ENCODE data around the gene SORCS2. TPM values are rescaled to one million over a fixed set of nuclear protein-coding genes. Genes with fewer than 3 reads are reported as not detected.

Gene SORCS2
- total RNA-seq, 2 experiments from 2014 or later: not detected

GRCh38 chr4:7498446-7499200 lies 306.3 kb downstream of the SORCS2 start:
- Mint-ChIP-seq H3K9me3 (ENCODE audit: insufficient read depth) (no peaks in the 10 kb centered on the region), H3K4me3 (no peak overlapping the region), H3K27ac (no peak overlapping the region), H3K4me1 (ENCODE audit: low read depth) (no peaks in the 10 kb centered on the region), H3K27me3 (ENCODE audit: low read depth) (no peaks in the 10 kb centered on the region), H3K36me3 (ENCODE audit: low read depth) (no peaks in the 10 kb centered on the region)
- no peak for ATAC-seq
- no peak for DNase-seq
- POLR2A ChIA-PET: no interaction called here
- CTCF ChIA-PET: no interaction called here

GRCh38 chr4:7499661-7500060 lies 307.3 kb downstream of the SORCS2 start:
- Mint-ChIP-seq H3K4me3 (no peak overlapping the region), H3K27me3 (ENCODE audit: low read depth) (no peaks in the 10 kb centered on the region), H3K4me1 (ENCODE audit: low read depth) (no peaks in the 10 kb centered on the region), H3K36me3 (ENCODE audit: low read depth) (no peaks in the 10 kb centered on the region), H3K9me3 (ENCODE audit: insufficient read depth) (no peaks in the 10 kb centered on the region), H3K27ac (no peak overlapping the region)
- no peak for DNase-seq
- CTCF ChIA-PET: no interaction called here
- no peak for ATAC-seq
- POLR2A ChIA-PET: no interaction called here

- Mint-ChIP-seq H3K4me3 (no peak overlapping the region), H3K27ac (no peak overlapping the region), H3K9me3 (ENCODE audit: insufficient read depth) (no peaks in the 10 kb centered on the region), H3K36me3 (ENCODE audit: low read depth) (no peaks in the 10 kb centered on the region), H3K27me3 (ENCODE audit: low read depth) (no peaks in the 10 kb centered on the region), H3K4me1 (ENCODE audit: low read depth) (no peaks in the 10 kb centered on the region)
- CTCF ChIA-PET: no interaction called here
- POLR2A ChIA-PET: no interaction called here
- DNase-seq (no peak), ATAC-seq (no peak)
Measured at GRCh38 chr4:7500404-7500803, 308.1 kb downstream of the SORCS2 start.

GRCh38 chr4:7501314-7501713 lies 309.0 kb downstream of the SORCS2 start:
- Mint-ChIP-seq H3K36me3 (ENCODE audit: low read depth) (no peaks in the 10 kb centered on the region), H3K4me3 (no peak overlapping the region), H3K27ac (no peak overlapping the region), H3K9me3 (ENCODE audit: insufficient read depth) (no peaks in the 10 kb centered on the region), H3K27me3 (ENCODE audit: low read depth) (no peaks in the 10 kb centered on the region), H3K4me1 (ENCODE audit: low read depth) (no peaks in the 10 kb centered on the region)
- CTCF ChIA-PET: no interaction called here
- DNase-seq (no peak), ATAC-seq (no peak)
- POLR2A ChIA-PET: no interaction called here

- no peaks in the 10 kb centered on the region for H3K9me3 Mint-ChIP-seq (ENCODE audit: insufficient read depth)
- H3K4me1 Mint-ChIP-seq (ENCODE audit: low read depth): no peaks in the 10 kb centered on the region
- H3K36me3 Mint-ChIP-seq (ENCODE audit: low read depth): no peaks in the 10 kb centered on the region
- H3K27ac Mint-ChIP-seq: no peak overlapping the region
- ChIA-PET POLR2A (no interaction called here), CTCF (no interaction called here)
- no peak overlapping the region for H3K4me3 Mint-ChIP-seq
- ATAC-seq (no peak), DNase-seq (no peak)
- H3K27me3 Mint-ChIP-seq (ENCODE audit: low read depth): peaks cover 3% of the 10 kb centered on the region
Measured at GRCh38 chr4:7501873-7502272, 309.5 kb downstream of the SORCS2 start.

GRCh38 chr4:7503559-7504249 lies 311.4 kb downstream of the SORCS2 start:
- ATAC-seq (no peak), DNase-seq (no peak)
- POLR2A ChIA-PET: no interaction called here
- CTCF ChIA-PET: no interaction called here
- H3K27ac Mint-ChIP-seq: no peak overlapping the region
- H3K9me3 Mint-ChIP-seq (ENCODE audit: insufficient read depth): no peaks in the 10 kb centered on the region
- peaks cover 10% of the 10 kb centered on the region for H3K4me1 Mint-ChIP-seq (ENCODE audit: low read depth)
- no peaks in the 10 kb centered on the region for H3K36me3 Mint-ChIP-seq (ENCODE audit: low read depth)
- H3K4me3 Mint-ChIP-seq: no peak overlapping the region
- H3K27me3 Mint-ChIP-seq (ENCODE audit: low read depth): peaks cover 3% of the 10 kb centered on the region

GRCh38 chr4:7505116-7505900 lies 313.0 kb downstream of the SORCS2 start:
- DNase-seq (no peak), ATAC-seq (no peak)
- H3K4me1 Mint-ChIP-seq (ENCODE audit: low read depth): peaks cover 12% of the 10 kb centered on the region
- H3K27ac Mint-ChIP-seq: no peak overlapping the region
- H3K9me3 Mint-ChIP-seq (ENCODE audit: insufficient read depth): no peaks in the 10 kb centered on the region
- no peaks in the 10 kb centered on the region for H3K36me3 Mint-ChIP-seq (ENCODE audit: low read depth)
- peaks cover 3% of the 10 kb centered on the region for H3K27me3 Mint-ChIP-seq (ENCODE audit: low read depth)
- CTCF ChIA-PET: no interaction called here
- POLR2A ChIA-PET: interaction anchor here (0.6 kb wide), 1 partner anchor 15 kb away, joined by 3 read pairs; no protein-coding TSS in a partner anchor
- no peak overlapping the region for H3K4me3 Mint-ChIP-seq

GRCh38 chr4:7506119-7506518 lies 313.8 kb downstream of the SORCS2 start:
- H3K4me1 Mint-ChIP-seq (ENCODE audit: low read depth): peaks cover 12% of the 10 kb centered on the region
- ATAC-seq: no peak
- H3K36me3 Mint-ChIP-seq (ENCODE audit: low read depth): no peaks in the 10 kb centered on the region
- CTCF ChIA-PET: no interaction called here
- no peak for DNase-seq
- no peak overlapping the region for H3K27ac Mint-ChIP-seq
- peaks cover 6% of the 10 kb centered on the region for H3K27me3 Mint-ChIP-seq (ENCODE audit: low read depth)
- no peak overlapping the region for H3K4me3 Mint-ChIP-seq
- H3K9me3 Mint-ChIP-seq (ENCODE audit: insufficient read depth): no peaks in the 10 kb centered on the region
- POLR2A ChIA-PET: no interaction called here

GRCh38 chr4:7506572-7506971 lies 314.2 kb downstream of the SORCS2 start:
- H3K4me1 Mint-ChIP-seq (ENCODE audit: low read depth): peaks cover 12% of the 10 kb centered on the region
- H3K36me3 Mint-ChIP-seq (ENCODE audit: low read depth): no peaks in the 10 kb centered on the region
- DNase-seq (no peak), ATAC-seq (no peak)
- H3K27ac Mint-ChIP-seq: no peak overlapping the region
- no peaks in the 10 kb centered on the region for H3K9me3 Mint-ChIP-seq (ENCODE audit: insufficient read depth)
- ChIA-PET CTCF (no interaction called here), POLR2A (no interaction called here)
- no peak overlapping the region for H3K4me3 Mint-ChIP-seq
- peaks cover 7% of the 10 kb centered on the region for H3K27me3 Mint-ChIP-seq (ENCODE audit: low read depth)

- Mint-ChIP-seq H3K27ac (no peak overlapping the region), H3K4me1 (ENCODE audit: low read depth) (peaks cover 12% of the 10 kb centered on the region), H3K9me3 (ENCODE audit: insufficient read depth) (no peaks in the 10 kb centered on the region), H3K36me3 (ENCODE audit: low read depth) (no peaks in the 10 kb centered on the region), H3K4me3 (no peak overlapping the region), H3K27me3 (ENCODE audit: low read depth) (peaks cover 7% of the 10 kb centered on the region)
- ATAC-seq (no peak), DNase-seq (no peak)
- ChIA-PET POLR2A (no interaction called here), CTCF (no interaction called here)
Measured at GRCh38 chr4:7507381-7507780, 315.0 kb downstream of the SORCS2 start.

GRCh38 chr4:7510066-7510465 lies 317.7 kb downstream of the SORCS2 start:
- ChIA-PET POLR2A (no interaction called here), CTCF (no interaction called here)
- H3K4me1 Mint-ChIP-seq (ENCODE audit: low read depth): peaks cover 12% of the 10 kb centered on the region

GRCh38 chr4:7510538-7510937 lies 318.2 kb downstream of the SORCS2 start:
- CTCF ChIA-PET: no interaction called here
- no peak overlapping the region for H3K4me3 Mint-ChIP-seq
- POLR2A ChIA-PET: no interaction called here
- peaks cover 12% of the 10 kb centered on the region for H3K4me1 Mint-ChIP-seq (ENCODE audit: low read depth)
- no peaks in the 10 kb centered on the region for H3K9me3 Mint-ChIP-seq (ENCODE audit: insufficient read depth)
- H3K36me3 Mint-ChIP-seq (ENCODE audit: low read depth): no peaks in the 10 kb centered on the region
- H3K27me3 Mint-ChIP-seq (ENCODE audit: low read depth): peaks cover 9% of the 10 kb centered on the region
- ATAC-seq: no peak
- H3K27ac Mint-ChIP-seq: no peak overlapping the region
- no peak for DNase-seq

More at GRCh38 chr4:7510066-7510465, 317.7 kb downstream of the SORCS2 start:
- ATAC-seq: no peak
- Mint-ChIP-seq H3K9me3 (ENCODE audit: insufficient read depth) (no peaks in the 10 kb centered on the region), H3K4me3 (no peak overlapping the region), H3K27me3 (ENCODE audit: low read depth) (peaks cover 9% of the 10 kb centered on the region), H3K36me3 (ENCODE audit: low read depth) (no peaks in the 10 kb centered on the region), H3K27ac (no peak overlapping the region)
- DNase-seq: no peak

Data from activated CD8-positive, alpha-beta T cell treated with anti-CD3 and anti-CD28 coated beads, Interleukin-2, amount 10 ng/mL, durations not matched to agents 7 days and 5 days (primary cell).